Gastrocnemius medialis (tissue), 4 donors: ENCODE results near the gene LRRC27.

Experiments used
- CTCF ChIP-seq, 5 experiments: fragments of 450-650 bp in 3 of 5; fragments of 200-600 bp in 2 of 5; sonication (generic) in 2 of 5; IDR thresholded peaks in 4 of 5; conservative IDR thresholded peaks in 1 of 5; 1 replicate in 4 of 5; 2 replicates in 1 of 5; pipeline ENCODE4 v1.5.1; 2016 to 2019; ENCODE audit warnings: antibody characterized with exemption in 5 of 5, mild to moderate bottlenecking in 3 of 5, moderate library complexity in 3 of 5
- POLR2A ChIP-seq, 2 donors: fragments of 450-650 bp; IDR thresholded peaks; one replicate each; pipeline ENCODE4 v1.6.1; 2017; ENCODE audit warnings: antibody characterized with exemption in 2 of 2, mild to moderate bottlenecking in 2 of 2, moderate library complexity in 2 of 2

DNA sequence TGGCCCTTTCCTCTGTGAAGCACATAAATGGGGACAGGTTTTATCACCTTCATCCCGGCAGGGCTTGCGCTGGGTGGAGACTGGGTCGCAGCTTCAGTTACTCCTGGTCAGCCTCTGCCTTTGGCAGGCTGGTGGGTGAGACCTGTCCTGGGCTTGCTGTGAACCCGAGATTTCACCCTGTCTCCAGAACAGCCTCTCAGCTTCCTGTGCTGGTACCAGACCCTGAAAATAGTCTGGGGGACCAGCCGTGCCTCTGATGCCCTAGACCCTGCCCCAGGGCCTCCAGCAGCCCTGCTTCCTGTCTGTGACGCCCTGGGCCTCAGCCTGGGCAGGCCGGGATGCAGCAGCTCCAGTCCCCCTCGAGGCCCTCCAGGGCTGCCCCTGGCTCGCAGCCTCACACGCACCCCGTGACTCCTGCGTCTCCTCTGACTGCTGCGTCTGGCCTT, 51.8 kb downstream of the LRRC27 start:
- TF ChIP-seq CTCF (IDR thresholded peaks at IDR 0.05 in 4 of 5, conservative IDR thresholded peaks at IDR 0.05 in 1 of 5), result no peak
- no peak for TF ChIP-seq POLR2A (IDR thresholded peaks at IDR 0.05)
